ENCODE measurements around the gene ATP6V1B1. TPM values are rescaled to one million over a fixed set of nuclear protein-coding genes. Genes with fewer than 3 reads are reported as not detected.

The ATP6V1B1 gene
- total and polyA plus RNA-seq, 12 donors, result 0.14 to 4.6 (median 0.69) TPM; not detected in 4

GRCh38 chr2:70926042-70926441 lies 9.7 kb upstream of the ATP6V1B1 start:
- H3K27ac ChIP-seq, result no peak overlapping the region
- intact Hi-C loops (cut with DNase I), result no loop called here
- H3K4me1 ChIP-seq (replicated peaks in 1 of 2), result no peaks in the 10 kb centered on the region
- H3K36me3 ChIP-seq (replicated peaks in 1 of 2), result no peaks in the 10 kb centered on the region
- peak in 2 of 7 donors; percentile 9 to 12 for DNase-seq
- H3K9me3 ChIP-seq (replicated peaks in 1 of 3), result no peaks in the 10 kb centered on the region
- TF ChIP-seq CTCF (IDR thresholded peaks at IDR 0.05), result no peak
- no peak for TF ChIP-seq POLR2A (IDR thresholded peaks at IDR 0.05)
- WGBS, 4 donors, result 95 to 100% (median 97%) methylated on average over 2 of the region's 2 CpGs
- H3K27me3 ChIP-seq, result no peaks in the 10 kb centered on the region
- no peak overlapping the region for H3K4me3 ChIP-seq

GRCh38 chr2:70927138-70927537 lies 8.6 kb upstream of the ATP6V1B1 start:
- Histone ChIP-seq H3K4me3 (no peak overlapping the region), H3K9me3 (replicated peaks in 1 of 3) (no peaks in the 10 kb centered on the region), H3K4me1 (replicated peaks in 1 of 2) (no peaks in the 10 kb centered on the region), H3K27me3 (no peaks in the 10 kb centered on the region), H3K36me3 (replicated peaks in 1 of 2) (no peaks in the 10 kb centered on the region), H3K27ac (no peak overlapping the region)
- TF ChIP-seq CTCF (IDR thresholded peaks at IDR 0.05) (no peak), POLR2A (IDR thresholded peaks at IDR 0.05) (no peak)
- intact Hi-C loops (cut with DNase I), result no loop called here
- WGBS, 4 donors, result 74 to 88% (median 78%) methylated on average over 3 of the region's 3 CpGs
- DNase-seq, result peak in 2 of 7 donors; percentile 1 to 15

GRCh38 chr2:70927641-70928040 lies 8.1 kb upstream of the ATP6V1B1 start:
- intact Hi-C loops (cut with DNase I), result no loop called here
- Histone ChIP-seq H3K4me3 (no peak overlapping the region), H3K27ac (no peak overlapping the region), H3K36me3 (replicated peaks in 1 of 2) (no peaks in the 10 kb centered on the region), H3K4me1 (replicated peaks in 1 of 2) (no peaks in the 10 kb centered on the region), H3K27me3 (no peaks in the 10 kb centered on the region), H3K9me3 (replicated peaks in 1 of 3) (no peaks in the 10 kb centered on the region)
- no peak for TF ChIP-seq CTCF (IDR thresholded peaks at IDR 0.05)
- TF ChIP-seq POLR2A (IDR thresholded peaks at IDR 0.05), result no peak
- DNase-seq, result peak in 2 of 7 donors; percentile 9 to 36
- WGBS, 4 donors, result 87 to 100% (median 89%) methylated on average over 6 to 9 of the region's 9 CpGs

GRCh38 chr2:70928366-70928765 lies 7.3 kb upstream of the ATP6V1B1 start:
- Histone ChIP-seq H3K36me3 (replicated peaks in 1 of 2) (no peaks in the 10 kb centered on the region), H3K27ac (no peak overlapping the region), H3K4me3 (no peak overlapping the region), H3K9me3 (replicated peaks in 1 of 3) (no peaks in the 10 kb centered on the region), H3K27me3 (no peaks in the 10 kb centered on the region), H3K4me1 (replicated peaks in 1 of 2) (no peaks in the 10 kb centered on the region)
- peak in 2 of 7 donors; percentile 6 to 36 for DNase-seq
- WGBS, 4 donors, result 83 to 89% (median 85%) methylated on average over 4 to 5 of the region's 5 CpGs
- intact Hi-C loops (cut with DNase I), result no loop called here
- no peak for TF ChIP-seq POLR2A (IDR thresholded peaks at IDR 0.05)
- no peak for TF ChIP-seq CTCF (IDR thresholded peaks at IDR 0.05)
